Measurements from ENCODE around the gene HNF4A.
A peak's percentile ranks its signal among the peaks of the same experiment; 100 is the strongest.

HNF4A gene

GRCh38 chr20:44392088-44392775 lies 36.7 kb downstream of the HNF4A start:
- DNase-seq (ENCODE audit: low spot score) (no peak), FAIRE-seq (no peak)

- no peak for FAIRE-seq
- no peak for DNase-seq (ENCODE audit: low spot score)
Measured at GRCh38 chr20:44392776-44393607, 37.5 kb downstream of the HNF4A start.

- DNase-seq (ENCODE audit: low spot score) (no peak), FAIRE-seq (no peak)
Measured at GRCh38 chr20:44393608-44394451, 38.3 kb downstream of the HNF4A start.

- no peak for FAIRE-seq
- no peak for DNase-seq (ENCODE audit: low spot score)
Measured at GRCh38 chr20:44394452-44394701, 38.9 kb downstream of the HNF4A start.

- FAIRE-seq (no peak), DNase-seq (ENCODE audit: low spot score) (no peak)
Measured at GRCh38 chr20:44394702-44395460, 39.4 kb downstream of the HNF4A start.

- FAIRE-seq (no peak), DNase-seq (ENCODE audit: low spot score) (no peak)
Measured at GRCh38 chr20:44395461-44396340, 40.2 kb downstream of the HNF4A start.

- no peak for FAIRE-seq
Measured at GRCh38 chr20:44396369-44397130, 41.1 kb downstream of the HNF4A start.

GRCh38 chr20:44398335-44398734 lies 42.8 kb downstream of the HNF4A start:
- peak; percentile 13 for FAIRE-seq

More at GRCh38 chr20:44396369-44397130, 41.1 kb downstream of the HNF4A start:
- DNase-seq (ENCODE audit: low spot score), result no peak

GRCh38 chr20:44399446-44399845 lies 43.9 kb downstream of the HNF4A start:
- FAIRE-seq (no peak), DNase-seq (ENCODE audit: low spot score) (no peak)

More at GRCh38 chr20:44398335-44398734, 42.8 kb downstream of the HNF4A start:
- no peak for DNase-seq (ENCODE audit: low spot score)

- DNase-seq (ENCODE audit: low spot score) (no peak), FAIRE-seq (no peak)
Measured at GRCh38 chr20:44400671-44400969, 45.1 kb downstream of the HNF4A start.

- FAIRE-seq (no peak), DNase-seq (ENCODE audit: low spot score) (no peak)
Measured at GRCh38 chr20:44400970-44401769, 45.7 kb downstream of the HNF4A start.

- DNase-seq (ENCODE audit: low spot score), result no peak
- no peak for FAIRE-seq
Measured at GRCh38 chr20:44401770-44402390, 46.4 kb downstream of the HNF4A start.

- DNase-seq (ENCODE audit: low spot score) (no peak), FAIRE-seq (no peak)
Measured at GRCh38 chr20:44402391-44403193, 47.1 kb downstream of the HNF4A start.

- no peak for DNase-seq (ENCODE audit: low spot score)
- FAIRE-seq, result no peak
Measured at GRCh38 chr20:44403194-44404112, 48.0 kb downstream of the HNF4A start.

GRCh38 chr20:44404204-44405181 lies 49.0 kb downstream of the HNF4A start:
- FAIRE-seq (peak; percentile 99), DNase-seq (ENCODE audit: low spot score) (no peak)

All from urothelium cell line (cell line).